GM21526 (cell line): ENCODE data around the gene IRGQ.
"Not testable (repeated sequence)": the region's sequence is repeated elsewhere in the genome, so short reads cannot be mapped to it uniquely, and the experiment has no call there.

Experiments used
- ATAC-seq: cut with Tn5 transposase; IDR thresholded peaks from one replicate; pipeline ENCODE4 v1.9.1; 2021; ENCODE audit warnings: moderate library complexity; ENCODE audit not compliant: unreplicated experiment, low FRiP score

The IRGQ gene

DNA sequence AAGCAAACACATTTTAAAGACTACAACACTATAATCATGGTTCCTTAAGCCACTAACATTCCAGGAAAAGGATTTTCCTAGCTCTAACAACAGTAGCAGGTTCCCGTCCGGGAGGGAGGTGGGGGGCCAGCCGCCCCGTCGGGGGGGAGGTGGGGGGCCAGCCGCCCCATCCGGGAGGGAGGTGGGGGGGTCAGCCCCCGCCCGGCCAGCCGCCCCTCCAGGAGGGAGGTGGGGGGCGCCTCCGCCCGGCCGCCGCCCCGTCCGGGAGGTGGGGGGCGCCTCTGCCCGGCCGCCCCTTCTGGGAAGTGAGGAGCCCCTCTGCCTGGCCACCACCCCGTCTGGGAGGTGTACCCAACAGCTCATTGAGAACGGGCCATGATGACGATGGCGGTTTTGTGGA lies 48.0 kb downstream of the IRGQ start:
- ATAC-seq: not testable (repeated sequence)

DNA sequence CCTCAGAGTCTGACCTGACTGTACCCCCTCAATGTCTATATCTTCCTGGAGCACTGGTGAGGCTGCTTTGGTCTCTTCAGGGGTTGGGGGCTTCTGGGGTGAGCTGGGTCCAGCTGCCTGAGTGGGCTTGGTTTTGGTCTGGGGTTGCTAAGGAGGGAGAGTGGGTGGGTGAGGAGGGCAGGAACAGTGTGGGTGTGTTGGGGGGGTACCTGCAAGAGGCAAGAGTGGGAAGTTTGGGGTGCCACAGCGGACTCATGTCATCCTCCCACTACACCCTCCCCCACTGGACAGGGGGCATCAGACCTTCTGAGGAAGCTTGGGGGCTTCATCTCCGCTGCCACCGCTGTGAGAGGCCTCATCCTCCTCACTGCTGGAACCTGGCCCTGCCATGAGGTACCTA lies 49.4 kb downstream of the IRGQ start:
- ATAC-seq: no peak

DNA sequence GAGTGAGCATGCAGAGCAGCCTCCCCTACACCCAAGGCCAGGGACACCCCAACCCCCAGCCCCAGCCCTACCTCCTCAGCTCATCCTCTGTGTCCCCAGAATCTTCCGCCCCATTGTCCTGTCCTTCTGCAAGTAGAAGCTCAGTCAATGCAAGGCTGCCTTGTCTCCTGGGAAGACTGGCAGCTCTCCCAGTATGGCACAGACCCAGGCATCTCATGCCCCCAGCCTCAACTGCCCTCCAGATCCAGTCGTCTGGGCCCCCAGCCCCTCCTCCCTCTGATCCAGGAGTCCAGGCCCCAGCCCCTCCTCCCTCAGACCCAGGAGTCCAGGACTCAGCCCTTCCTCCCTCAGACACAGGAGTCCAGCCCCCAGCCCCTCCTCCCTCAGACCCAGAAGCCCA lies 50.0 kb downstream of the IRGQ start:
- no peak for ATAC-seq

GRCh38 chr19:43545276-43545675 lies 50.7 kb downstream of the IRGQ start:
- ATAC-seq: no peak

- no peak for ATAC-seq
Measured at GRCh38 chr19:43544077-43544476, 51.9 kb downstream of the IRGQ start.

GRCh38 chr19:43541920-43542650 lies 53.8 kb downstream of the IRGQ start:
- ATAC-seq: no peak

GRCh38 chr19:43540381-43540780 lies 55.6 kb downstream of the IRGQ start:
- ATAC-seq: no peak

DNA sequence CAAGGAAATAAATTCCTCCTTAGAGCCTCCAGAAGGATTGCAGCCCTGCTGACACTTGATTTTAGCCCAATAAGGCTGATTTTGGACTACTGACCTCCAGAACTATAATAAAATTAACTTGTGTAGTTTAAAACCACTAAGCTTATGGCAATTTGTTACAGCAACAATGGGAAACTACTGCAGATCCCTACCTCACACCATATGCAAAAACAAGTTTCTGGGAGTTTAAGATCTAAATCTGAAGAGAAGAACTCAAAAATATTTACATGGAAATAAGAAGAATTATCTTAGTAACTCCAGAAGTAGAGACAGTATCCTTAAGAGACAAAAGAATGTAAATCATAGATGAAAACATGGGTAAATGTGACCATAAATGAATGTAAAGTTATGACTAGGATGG lies 57.0 kb downstream of the IRGQ start:
- no peak for ATAC-seq

GRCh38 chr19:43534816-43535761 lies 60.8 kb downstream of the IRGQ start:
- no peak for ATAC-seq
